Coronary artery (tissue), 2 donors: Measurements from ENCODE around the gene TTLL11.
A peak's percentile ranks its signal among the peaks of the same experiment; 100 is the strongest.

Experiments
- DNase-seq: peaks from one replicate; pipeline ENCODE4 v3.0.0-alpha.2; 2017; ENCODE audit warnings: low spot score
- H3K27ac ChIP-seq, 2 donors: fragments of 200-600 bp; sonication (generic); one replicate each; pipeline ENCODE4 v1.5.1; 2016 to 2019
- H3K4me3 ChIP-seq: fragments of 200-600 bp; sonication (generic); 2 replicates; pipeline ENCODE4 v1.5.1; 2016; ENCODE audit warnings: mild to moderate bottlenecking, moderate library complexity
- CTCF ChIP-seq: fragments of 200-600 bp; sonication (generic); IDR thresholded peaks from one replicate; pipeline ENCODE4 v1.5.1; 2019; ENCODE audit warnings: antibody characterized with exemption

TTLL11 gene

GRCh38 chr9:121883281-121884056 is 209.6 kb downstream of the TTLL11 start:
- Histone ChIP-seq H3K4me3 (no peak overlapping the region), H3K27ac (no peak overlapping the region)
- TF ChIP-seq CTCF, result no peak
- DNase-seq, result peak; percentile 12

DNA sequence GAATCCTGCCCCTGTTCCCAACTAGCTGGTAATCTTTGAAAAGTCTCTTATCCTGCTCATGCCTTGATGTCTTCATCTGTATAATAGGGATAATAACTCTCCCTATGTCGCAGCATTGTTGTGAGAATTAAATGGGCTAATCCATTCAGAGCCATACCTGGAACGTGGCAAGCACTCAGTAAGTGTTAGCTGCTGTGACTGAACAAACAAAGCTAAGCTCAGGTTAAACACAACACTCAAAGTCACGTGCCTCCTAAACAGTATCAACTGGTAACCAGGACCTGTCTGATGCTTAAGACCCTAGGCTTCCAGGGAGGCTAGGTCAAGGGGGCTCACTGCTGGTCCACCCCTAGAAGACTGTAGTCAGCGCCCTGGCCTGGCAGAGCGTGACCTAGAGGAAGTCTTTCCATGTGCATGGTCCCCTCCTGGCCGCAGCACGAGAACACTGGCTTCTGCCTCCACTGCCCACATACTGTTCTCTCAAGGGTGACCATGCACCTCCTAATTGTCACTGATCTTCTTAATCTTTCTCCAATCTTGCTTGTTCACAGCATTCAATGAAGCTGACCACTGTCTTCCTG is 211.1 kb downstream of the TTLL11 start:
- no peak for DNase-seq
- H3K27ac ChIP-seq, result no peak overlapping the region
- no peak for TF ChIP-seq CTCF
- no peak overlapping the region for H3K4me3 ChIP-seq

- TF ChIP-seq CTCF, result no peak
- no peak for DNase-seq
- no peak overlapping the region for H3K4me3 ChIP-seq
- H3K27ac ChIP-seq, result no peak overlapping the region
Measured at GRCh38 chr9:121880343-121880898, 212.7 kb downstream of the TTLL11 start.

DNA sequence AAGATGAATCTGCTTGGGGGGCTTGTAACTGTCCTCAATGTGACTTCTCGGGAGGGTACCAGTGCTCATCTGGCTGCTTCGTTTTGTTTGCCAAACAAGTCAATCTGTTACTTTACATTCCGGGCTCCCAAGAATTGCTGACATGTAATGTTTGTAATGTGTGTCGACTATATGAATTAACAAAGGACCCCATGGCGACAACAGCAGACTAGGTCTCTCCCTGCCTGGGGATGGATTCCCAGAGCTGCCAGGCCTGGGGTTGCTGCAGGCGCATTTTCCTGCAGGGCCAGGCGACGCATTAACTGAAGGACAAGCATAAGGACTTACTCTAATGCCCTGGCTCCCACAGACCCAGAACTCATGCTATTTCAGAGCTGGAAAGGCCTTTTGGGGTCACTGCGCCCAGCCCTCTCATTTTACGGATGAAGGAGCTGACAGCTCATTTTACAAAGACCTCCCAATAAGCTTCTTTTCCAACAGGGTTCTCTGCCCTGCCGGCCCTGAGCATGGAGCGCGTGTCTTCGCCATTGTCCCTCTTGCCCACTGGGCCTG is 214.8 kb downstream of the TTLL11 start:
- Histone ChIP-seq H3K4me3 (no peak overlapping the region), H3K27ac (no peak overlapping the region)
- DNase-seq, result peak; percentile 62
- TF ChIP-seq CTCF, result no peak

- Histone ChIP-seq H3K27ac (peak overlapping the region in 1 of 2 donors; percentile 22), H3K4me3 (no peak overlapping the region)
- TF ChIP-seq CTCF, result no peak
- DNase-seq, result peak; percentile 72
Measured at GRCh38 chr9:121876658-121877271, 216.3 kb downstream of the TTLL11 start.

DNA sequence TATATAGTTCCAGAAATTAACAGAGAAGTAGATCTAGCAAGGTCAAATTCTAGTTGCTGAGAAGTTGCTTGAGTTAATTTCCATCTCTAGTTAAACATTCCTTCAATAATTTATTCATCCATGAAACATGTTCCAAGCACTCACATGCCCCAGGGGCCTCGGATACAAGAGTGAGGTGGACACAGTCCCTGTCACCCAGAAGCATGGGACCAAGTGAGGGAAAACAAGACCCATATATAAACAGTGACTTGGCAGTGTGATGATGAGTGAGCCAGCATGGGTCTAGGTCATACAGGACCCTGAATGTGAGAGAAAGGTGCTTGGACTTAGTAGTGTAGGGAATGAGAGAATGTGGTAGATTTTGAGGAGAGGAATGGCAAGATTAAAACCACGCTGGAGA is 216.9 kb downstream of the TTLL11 start:
- no peak for DNase-seq
- H3K4me3 ChIP-seq, result no peak overlapping the region
- TF ChIP-seq CTCF, result no peak
- no peak overlapping the region for H3K27ac ChIP-seq
